Loucy (cell line): ENCODE results near the gene SLC22A23.

ENCODE experiments used
- H2AFZ ChIP-seq: fragments of 200-600 bp; sonication (generic); 2 replicates; pipeline ENCODE4 v1.6.0; 2016; ENCODE audit warnings: antibody characterized with exemption, mild to moderate bottlenecking, low read length, moderate library complexity
- H3F3A ChIP-seq: fragments of 200-600 bp; 2 replicates; pipeline ENCODE4 v1.6.0; 2016; ENCODE audit warnings: antibody characterized with exemption, low read depth, mild to moderate bottlenecking
- H3K27me3 ChIP-seq: fragments of 200-600 bp; sonication (generic); 2 replicates; pipeline ENCODE4 v1.6.1; 2014; ENCODE audit warnings: low read length, mild to moderate bottlenecking; ENCODE audit not compliant: insufficient read depth, poor library complexity, severe bottlenecking
- H3K36me3 ChIP-seq: fragments of 200-600 bp; sonication (generic); 2 replicates; pipeline ENCODE4 v1.6.1; 2016; ENCODE audit warnings: low read length; ENCODE audit not compliant: insufficient read depth
- H3K4me1 ChIP-seq: fragments of 200-600 bp; sonication (generic); 2 replicates; pipeline ENCODE4 v1.5.1; 2014; ENCODE audit warnings: low read length, mild to moderate bottlenecking; ENCODE audit not compliant: insufficient read depth, poor library complexity, severe bottlenecking
- H3K4me2 ChIP-seq: fragments of 200-600 bp; sonication (generic); 2 replicates; pipeline ENCODE4 v1.6.0; 2014; ENCODE audit warnings: antibody characterized with exemption, low read length, low read depth, mild to moderate bottlenecking; ENCODE audit not compliant: poor library complexity, severe bottlenecking
- H3K4me3 ChIP-seq: fragments of 200-600 bp; sonication (generic); 2 replicates; pipeline ENCODE4 v1.5.1; 2014; ENCODE audit warnings: low read length, mild to moderate bottlenecking, mixed read lengths; ENCODE audit not compliant: poor library complexity, severe bottlenecking
- H3K79me2 ChIP-seq: fragments of 200-600 bp; sonication (generic); 2 replicates; pipeline ENCODE4 v1.6.1; 2014; ENCODE audit warnings: low read length; ENCODE audit not compliant: insufficient read depth
- H3K9ac ChIP-seq: fragments of 200-600 bp; sonication (generic); 2 replicates; pipeline ENCODE4 v1.6.0; 2014; ENCODE audit warnings: mild to moderate bottlenecking, low read depth, low read length, moderate library complexity; ENCODE audit not compliant: poor library complexity, severe bottlenecking
- H3K9me2 ChIP-seq: fragments of 200-600 bp; sonication (generic); replicated peaks from 2 replicates; pipeline ENCODE4 v1.6.1; 2016; ENCODE audit warnings: low read depth, low read length, mixed read lengths
- H3K9me3 ChIP-seq: fragments of 200-600 bp; sonication (generic); 2 replicates; pipeline ENCODE4 v1.6.1; 2014; ENCODE audit warnings: mild to moderate bottlenecking, antibody characterized with exemption, low read length, low read depth; ENCODE audit not compliant: insufficient read depth
- H4K20me1 ChIP-seq: fragments of 200-600 bp; sonication (generic); 2 replicates; pipeline ENCODE4 v1.6.0; 2014; ENCODE audit warnings: antibody characterized with exemption, low read length, mild to moderate bottlenecking; ENCODE audit not compliant: insufficient read depth, poor library complexity, severe bottlenecking
- EZH2phosphoT487 ChIP-seq: fragments of 200-600 bp; IDR thresholded peaks from 2 replicates; pipeline ENCODE4 v1.6.1; 2018; ENCODE audit warnings: antibody characterized with exemption, mild to moderate bottlenecking, moderate library complexity, borderline replicate concordance
- TF ChIP-seq, protein P1 (sequence below): fragments of 200-600 bp; sonication (generic); conservative IDR thresholded peaks from 2 replicates; pipeline ENCODE4 v1.5.1; 2014; ENCODE audit warnings: mild to moderate bottlenecking, antibody characterized with exemption, low read length

Gene SLC22A23

DNA sequence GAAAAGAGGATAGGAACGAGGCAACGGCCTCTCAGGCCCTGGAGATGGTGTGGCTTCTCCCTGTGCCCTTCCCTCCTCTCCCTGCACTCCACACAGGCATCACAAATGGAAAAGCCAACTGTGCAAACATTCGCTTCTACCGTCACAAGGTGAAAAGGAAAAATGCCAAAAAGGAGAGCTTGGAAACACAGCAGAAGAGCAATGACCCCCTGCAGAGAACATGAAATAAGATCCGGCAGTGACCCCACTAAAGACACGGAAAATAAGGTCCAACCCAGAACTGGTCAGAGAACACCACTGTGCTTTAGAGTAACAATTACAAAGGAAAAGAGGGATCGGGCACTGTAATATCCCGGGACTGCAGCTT lies 63.0 kb downstream of the SLC22A23 start:
- H3K4me2 ChIP-seq, result no peak overlapping the region
- no peak overlapping the region for H2AFZ ChIP-seq
- H4K20me1 ChIP-seq, result no peaks in the 10 kb centered on the region
- H3K79me2 ChIP-seq, result no peaks in the 10 kb centered on the region
- H3K9me2 ChIP-seq, result no peaks in the 10 kb centered on the region
- no peaks in the 10 kb centered on the region for H3K27me3 ChIP-seq
- no peaks in the 10 kb centered on the region for H3K36me3 ChIP-seq
- no peaks in the 10 kb centered on the region for H3K4me1 ChIP-seq
- H3K9me3 ChIP-seq, result no peaks in the 10 kb centered on the region
- no peaks in the 10 kb centered on the region for H3F3A ChIP-seq
- H3K4me3 ChIP-seq, result no peak overlapping the region
- TF ChIP-seq, protein P1, sequence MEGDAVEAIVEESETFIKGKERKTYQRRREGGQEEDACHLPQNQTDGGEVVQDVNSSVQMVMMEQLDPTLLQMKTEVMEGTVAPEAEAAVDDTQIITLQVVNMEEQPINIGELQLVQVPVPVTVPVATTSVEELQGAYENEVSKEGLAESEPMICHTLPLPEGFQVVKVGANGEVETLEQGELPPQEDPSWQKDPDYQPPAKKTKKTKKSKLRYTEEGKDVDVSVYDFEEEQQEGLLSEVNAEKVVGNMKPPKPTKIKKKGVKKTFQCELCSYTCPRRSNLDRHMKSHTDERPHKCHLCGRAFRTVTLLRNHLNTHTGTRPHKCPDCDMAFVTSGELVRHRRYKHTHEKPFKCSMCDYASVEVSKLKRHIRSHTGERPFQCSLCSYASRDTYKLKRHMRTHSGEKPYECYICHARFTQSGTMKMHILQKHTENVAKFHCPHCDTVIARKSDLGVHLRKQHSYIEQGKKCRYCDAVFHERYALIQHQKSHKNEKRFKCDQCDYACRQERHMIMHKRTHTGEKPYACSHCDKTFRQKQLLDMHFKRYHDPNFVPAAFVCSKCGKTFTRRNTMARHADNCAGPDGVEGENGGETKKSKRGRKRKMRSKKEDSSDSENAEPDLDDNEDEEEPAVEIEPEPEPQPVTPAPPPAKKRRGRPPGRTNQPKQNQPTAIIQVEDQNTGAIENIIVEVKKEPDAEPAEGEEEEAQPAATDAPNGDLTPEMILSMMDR, result no peak
- no peak for TF ChIP-seq EZH2phosphoT487
- H3K9ac ChIP-seq, result no peak overlapping the region

DNA sequence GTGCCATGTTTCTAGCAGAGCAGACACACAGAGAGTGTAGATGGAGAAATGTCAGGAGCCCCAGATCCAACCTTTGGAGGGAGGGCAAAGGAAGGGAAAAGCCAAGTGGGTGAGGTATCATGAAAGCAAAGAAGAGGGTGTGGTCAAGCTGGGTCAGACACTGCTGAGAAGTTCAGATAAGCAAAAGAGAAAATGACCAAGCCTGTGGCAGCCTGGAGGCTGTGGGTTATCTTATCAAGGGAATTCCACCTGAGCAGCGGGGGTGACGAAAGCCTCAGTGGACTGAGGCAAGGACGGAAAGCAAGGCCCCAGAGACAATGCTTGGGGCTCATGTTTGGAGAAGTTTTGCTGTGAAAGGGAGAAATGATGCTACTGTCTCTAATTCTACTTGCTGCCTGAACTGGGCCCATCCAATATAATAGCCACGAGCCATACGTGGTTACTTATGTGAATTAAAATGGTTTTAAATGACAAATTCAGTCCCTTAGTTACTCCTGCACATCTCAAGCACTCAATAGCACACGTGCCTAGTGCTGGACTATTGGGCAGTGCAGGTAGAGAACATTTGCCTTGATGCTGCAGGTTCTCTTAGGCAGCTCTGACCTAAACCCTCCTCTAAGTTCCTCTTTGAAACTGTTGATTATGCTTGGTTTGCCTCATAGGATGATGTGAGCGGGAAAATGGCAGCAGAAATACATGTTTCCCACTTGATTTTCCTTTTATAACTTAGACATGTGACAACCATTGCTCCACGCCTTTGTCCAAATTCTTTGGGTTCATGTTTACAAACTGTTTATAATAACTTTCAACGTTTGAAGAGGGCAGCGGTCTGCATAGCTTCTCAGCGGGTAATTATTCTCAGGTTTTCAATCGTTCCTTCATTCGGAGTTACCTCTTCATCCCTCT lies 63.7 kb downstream of the SLC22A23 start:
- no peaks in the 10 kb centered on the region for H3K9me2 ChIP-seq
- no peaks in the 10 kb centered on the region for H3K4me1 ChIP-seq
- no peak overlapping the region for H3K4me2 ChIP-seq
- H3K79me2 ChIP-seq, result no peaks in the 10 kb centered on the region
- no peak overlapping the region for H3K9ac ChIP-seq
- no peak for TF ChIP-seq EZH2phosphoT487
- TF ChIP-seq, protein P1, result no peak
- no peaks in the 10 kb centered on the region for H3K36me3 ChIP-seq
- no peaks in the 10 kb centered on the region for H4K20me1 ChIP-seq
- H3F3A ChIP-seq, result no peaks in the 10 kb centered on the region
- H3K27me3 ChIP-seq, result no peaks in the 10 kb centered on the region
- no peak overlapping the region for H3K4me3 ChIP-seq
- H2AFZ ChIP-seq, result no peak overlapping the region
- H3K9me3 ChIP-seq, result no peaks in the 10 kb centered on the region

DNA sequence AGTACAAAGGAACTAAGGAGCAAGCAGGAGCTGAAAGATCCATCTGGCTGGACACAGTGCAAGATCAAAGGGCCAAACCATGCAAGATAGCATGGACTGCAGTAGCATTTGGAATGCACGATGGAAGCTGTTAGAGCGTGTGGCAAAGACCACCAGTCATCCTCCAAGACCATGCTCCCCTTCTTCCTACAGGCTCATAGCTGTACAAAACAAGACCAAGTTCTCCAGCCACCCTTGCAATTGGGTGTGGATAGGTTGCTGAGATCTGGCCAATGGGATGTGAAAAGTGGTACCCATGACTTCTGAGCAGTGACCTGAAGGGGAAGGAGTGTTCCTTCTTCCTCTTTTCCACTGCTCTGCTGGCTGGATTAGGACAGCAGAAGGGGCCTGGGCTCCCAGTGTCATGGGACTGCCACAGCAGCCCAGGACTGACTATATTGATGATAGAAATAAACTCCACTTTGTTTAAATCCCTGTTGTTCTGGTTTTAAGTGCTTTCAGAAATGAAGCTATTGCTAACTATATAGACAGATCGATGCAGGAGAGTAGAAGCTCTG lies 64.9 kb downstream of the SLC22A23 start:
- no peaks in the 10 kb centered on the region for H3K9me2 ChIP-seq
- H3K79me2 ChIP-seq, result no peaks in the 10 kb centered on the region
- H3K4me1 ChIP-seq, result no peaks in the 10 kb centered on the region
- no peak overlapping the region for H3K9ac ChIP-seq
- no peak overlapping the region for H2AFZ ChIP-seq
- H3K9me3 ChIP-seq, result no peaks in the 10 kb centered on the region
- H3K4me3 ChIP-seq, result no peak overlapping the region
- TF ChIP-seq, protein P1, result no peak
- no peak for TF ChIP-seq EZH2phosphoT487
- no peaks in the 10 kb centered on the region for H3F3A ChIP-seq
- H4K20me1 ChIP-seq, result no peaks in the 10 kb centered on the region
- no peaks in the 10 kb centered on the region for H3K36me3 ChIP-seq
- no peaks in the 10 kb centered on the region for H3K27me3 ChIP-seq
- no peak overlapping the region for H3K4me2 ChIP-seq
